ENCODE results near the gene MYCBPAP. TPM values are rescaled to one million over a fixed set of nuclear protein-coding genes. Genes with fewer than 3 reads are reported as not detected.

Gene MYCBPAP
- total and polyA plus RNA-seq, 12 donors: 0.17 to 1.6 (median 0.59) TPM

DNA sequence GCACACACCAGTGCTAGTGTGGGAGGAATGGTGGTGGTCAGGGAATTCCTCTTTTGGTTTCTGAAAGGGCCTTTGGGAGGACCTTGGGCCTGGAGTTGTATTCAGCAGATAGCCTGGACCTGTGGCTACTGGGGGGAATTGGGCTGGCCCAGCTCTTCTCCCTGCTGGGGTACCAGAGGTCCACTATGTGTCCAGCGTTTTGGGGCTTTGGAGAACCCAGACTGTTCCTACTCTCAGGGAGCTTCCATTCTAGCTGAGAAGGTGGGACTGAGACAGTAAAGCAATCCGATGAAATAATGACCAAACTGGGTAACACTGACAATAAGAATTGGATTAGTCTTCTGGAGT is 26.7 kb downstream of the MYCBPAP start:
- Histone ChIP-seq H3K9me3 (no peaks in the 10 kb centered on the region), H3K4me3 (peak overlapping the region in 3 of 10 donors; percentile 37 to 51 (median 44)), H3K36me3 (peaks cover 0 to 9% (median 0%) of the 10 kb centered on the region in 9 donors), H3K27ac (peak overlapping the region in 8 of 10 donors; percentile 65 to 89 (median 81)), H3K4me1 (peaks cover 3 to 33% (median 19%) of the 10 kb centered on the region in 9 donors), H3K27me3 (peaks cover 0 to 45% (median 24%) of the 10 kb centered on the region in 7 donors)
- TF ChIP-seq, protein P1, sequence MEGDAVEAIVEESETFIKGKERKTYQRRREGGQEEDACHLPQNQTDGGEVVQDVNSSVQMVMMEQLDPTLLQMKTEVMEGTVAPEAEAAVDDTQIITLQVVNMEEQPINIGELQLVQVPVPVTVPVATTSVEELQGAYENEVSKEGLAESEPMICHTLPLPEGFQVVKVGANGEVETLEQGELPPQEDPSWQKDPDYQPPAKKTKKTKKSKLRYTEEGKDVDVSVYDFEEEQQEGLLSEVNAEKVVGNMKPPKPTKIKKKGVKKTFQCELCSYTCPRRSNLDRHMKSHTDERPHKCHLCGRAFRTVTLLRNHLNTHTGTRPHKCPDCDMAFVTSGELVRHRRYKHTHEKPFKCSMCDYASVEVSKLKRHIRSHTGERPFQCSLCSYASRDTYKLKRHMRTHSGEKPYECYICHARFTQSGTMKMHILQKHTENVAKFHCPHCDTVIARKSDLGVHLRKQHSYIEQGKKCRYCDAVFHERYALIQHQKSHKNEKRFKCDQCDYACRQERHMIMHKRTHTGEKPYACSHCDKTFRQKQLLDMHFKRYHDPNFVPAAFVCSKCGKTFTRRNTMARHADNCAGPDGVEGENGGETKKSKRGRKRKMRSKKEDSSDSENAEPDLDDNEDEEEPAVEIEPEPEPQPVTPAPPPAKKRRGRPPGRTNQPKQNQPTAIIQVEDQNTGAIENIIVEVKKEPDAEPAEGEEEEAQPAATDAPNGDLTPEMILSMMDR (IDR thresholded peaks at IDR 0.05): no peak
- 82 to 86% methylated on average over 2 of the region's 2 CpGs for WGBS, 2 donors
- DNase-seq (no peak), ATAC-seq (no peak)
- intact Hi-C loops (cut with DNase I): loop anchor here in 3 of 10 donors (5.0 to 10.0 kb wide), 3 partner anchors 50 to 513 kb away; no protein-coding TSS in a partner anchor

DNA sequence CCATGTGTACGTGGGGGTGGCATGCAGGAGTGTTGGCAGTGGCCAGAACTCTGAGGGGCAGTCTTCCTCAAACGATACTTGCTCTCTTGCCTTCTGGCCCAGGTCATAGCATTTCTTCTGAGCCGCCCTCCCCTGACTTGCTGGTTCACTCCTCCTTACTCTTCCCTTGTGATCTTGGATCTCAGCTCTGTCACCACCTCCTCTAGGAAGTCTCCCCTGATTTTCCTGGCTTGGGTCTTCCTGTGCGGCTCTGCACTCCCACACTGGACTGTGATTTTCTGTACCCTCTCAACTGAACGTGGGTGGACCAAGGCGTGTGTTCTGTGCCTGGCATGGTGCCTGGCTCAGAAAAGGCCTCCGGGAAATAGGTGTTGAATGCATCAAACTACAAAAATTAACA is 27.2 kb downstream of the MYCBPAP start:
- H3K4me3 ChIP-seq: no peak overlapping the region
- H3K27me3 ChIP-seq: peaks cover 0 to 45% (median 24%) of the 10 kb centered on the region in 7 donors
- peaks cover 3 to 33% (median 19%) of the 10 kb centered on the region in 9 donors for H3K4me1 ChIP-seq
- TF ChIP-seq, protein P1 (IDR thresholded peaks at IDR 0.05): no peak
- H3K27ac ChIP-seq: no peak overlapping the region
- no peak for ATAC-seq
- no peaks in the 10 kb centered on the region for H3K9me3 ChIP-seq
- intact Hi-C loops (cut with DNase I): loop anchor here in 2 of 10 donors (5.0 to 10.0 kb wide), 2 partner anchors 51 to 53 kb away; no protein-coding TSS in a partner anchor
- WGBS, 2 donors: 65 to 68% methylated on average over 7 of the region's 7 CpGs
- peaks cover 0 to 9% (median 0%) of the 10 kb centered on the region in 9 donors for H3K36me3 ChIP-seq
- no peak for DNase-seq

DNA sequence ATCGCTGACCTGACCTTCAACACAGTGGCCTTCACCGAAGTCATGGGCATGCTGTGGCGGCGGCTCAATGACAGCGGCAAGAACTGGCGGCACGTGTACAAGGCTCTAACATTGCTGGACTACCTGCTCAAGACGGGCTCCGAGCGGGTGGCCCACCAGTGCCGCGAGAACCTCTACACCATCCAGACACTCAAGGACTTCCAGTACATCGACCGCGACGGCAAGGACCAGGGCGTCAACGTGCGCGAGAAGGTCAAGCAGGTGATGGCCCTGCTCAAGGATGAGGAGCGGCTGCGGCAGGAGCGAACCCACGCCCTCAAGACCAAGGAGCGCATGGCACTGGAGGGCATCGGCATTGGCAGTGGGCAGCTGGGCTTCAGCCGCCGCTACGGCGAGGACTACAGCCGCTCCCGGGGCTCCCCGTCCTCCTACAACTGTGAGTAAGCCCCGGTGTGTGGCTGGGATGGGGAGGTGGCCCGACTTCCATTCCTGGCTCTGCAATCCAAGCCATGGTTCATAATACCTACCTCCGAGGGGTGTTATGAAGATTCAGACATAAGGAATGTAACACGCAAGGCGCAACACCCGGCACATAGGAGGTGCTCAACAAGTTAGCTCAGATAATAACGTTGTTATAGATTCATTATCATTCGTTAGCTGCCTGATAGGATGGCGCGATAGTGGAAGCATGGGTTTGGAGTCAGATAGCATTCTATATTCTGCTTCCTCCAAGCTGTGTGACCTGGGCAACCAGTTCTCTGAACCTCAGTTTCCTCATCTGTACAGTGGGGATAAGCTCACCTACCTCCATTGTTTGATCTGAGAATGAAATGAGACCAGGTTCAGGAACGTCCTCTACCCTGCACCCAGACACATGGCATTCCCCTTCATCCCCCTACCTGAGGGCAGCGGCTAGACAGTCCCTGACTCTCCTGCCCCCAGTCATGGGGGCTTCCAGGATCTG is 28.7 kb downstream of the MYCBPAP start:
- ATAC-seq: no peak
- Histone ChIP-seq H3K27ac (no peak overlapping the region), H3K4me1 (peaks cover 5 to 41% (median 26%) of the 10 kb centered on the region in 9 donors), H3K9me3 (no peaks in the 10 kb centered on the region), H3K4me3 (no peak overlapping the region), H3K27me3 (peaks cover 0 to 31% (median 11%) of the 10 kb centered on the region in 7 donors), H3K36me3 (peaks cover 0 to 9% (median 0%) of the 10 kb centered on the region in 9 donors)
- TF ChIP-seq, protein P1 (IDR thresholded peaks at IDR 0.05): no peak
- no peak for DNase-seq
- intact Hi-C loops (cut with DNase I): loop anchor here in 2 of 10 donors (5.0 to 10.0 kb wide), 2 partner anchors 52 to 55 kb away; no protein-coding TSS in a partner anchor
- WGBS, 2 donors: 94 to 95% methylated on average over 45 of the region's 45 CpGs

DNA sequence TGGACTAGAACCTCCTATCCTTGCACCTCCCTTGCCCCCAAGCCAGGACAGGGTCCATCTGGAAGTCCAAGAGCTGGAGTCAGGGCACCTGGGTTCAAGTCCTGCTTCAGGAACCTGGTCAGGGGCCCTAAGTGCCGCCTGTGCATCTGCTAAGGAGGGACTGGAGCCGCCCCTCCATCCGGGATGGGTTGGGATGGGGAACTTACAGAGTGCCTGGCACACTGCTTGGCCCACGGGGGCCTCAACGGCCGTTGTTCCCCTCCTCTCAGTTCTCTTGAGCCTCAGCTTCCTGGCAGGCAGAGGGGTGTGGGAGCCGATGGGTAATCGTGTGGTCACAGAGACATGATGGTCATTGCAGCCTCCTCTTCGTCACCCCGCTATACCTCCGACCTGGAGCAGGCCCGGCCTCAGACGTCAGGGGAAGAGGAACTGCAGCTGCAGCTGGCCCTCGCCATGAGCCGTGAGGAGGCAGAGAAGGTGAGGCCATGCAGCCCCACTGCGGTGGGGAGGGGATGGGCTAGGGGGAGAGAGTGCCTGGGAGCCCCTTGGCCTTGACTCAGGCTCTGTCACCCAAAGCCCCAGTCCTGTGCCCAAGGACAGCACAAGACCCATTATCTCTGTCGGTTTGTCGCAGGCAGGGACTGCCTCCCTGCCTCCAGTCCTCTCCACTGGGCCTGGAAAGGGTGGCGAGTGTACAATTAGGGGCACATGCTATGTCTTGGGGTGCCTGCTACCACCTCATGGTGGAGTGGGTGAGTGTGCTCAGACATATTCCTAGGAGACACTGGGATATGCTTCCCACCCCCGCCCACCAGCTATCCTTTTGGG is 29.7 kb downstream of the MYCBPAP start:
- H3K4me1 ChIP-seq: peaks cover 5 to 39% (median 27%) of the 10 kb centered on the region in 9 donors
- H3K36me3 ChIP-seq: peaks cover 0 to 9% (median 0%) of the 10 kb centered on the region in 9 donors
- ATAC-seq (no peak), DNase-seq (no peak)
- H3K27ac ChIP-seq: no peak overlapping the region
- H3K4me3 ChIP-seq: no peak overlapping the region
- intact Hi-C loops (cut with DNase I): loop anchor here in 2 of 10 donors (5.0 to 10.0 kb wide), 2 partner anchors 53 to 56 kb away; no protein-coding TSS in a partner anchor
- H3K9me3 ChIP-seq: no peaks in the 10 kb centered on the region
- TF ChIP-seq, protein P1 (IDR thresholded peaks at IDR 0.05): no peak
- H3K27me3 ChIP-seq: peaks cover 0 to 21% (median 1%) of the 10 kb centered on the region in 7 donors
- WGBS, 2 donors: 88% methylated on average over 20 of the region's 20 CpGs
